Keratinocyte (primary cell): ENCODE measurements around the gene TRAPPC3L.

ENCODE experiments used
- CTCF ChIP-seq, 3 experiments: IDR thresholded peaks in 1 of 3; conservative IDR thresholded peaks in 1 of 3; optimal IDR thresholded peaks in 1 of 3; 2 replicates in 2 of 3; 3 replicates in 1 of 3; pipeline versions ENCODE3 to v1.5.1; 2011; ENCODE audit warnings: low read length in 3 of 3, mild to moderate bottlenecking in 3 of 3, moderate library complexity in 2 of 3, control low read depth in 1 of 3, inconsistent platforms in 1 of 3; ENCODE audit not compliant: insufficient read depth in 2 of 3; ENCODE audit errors: extremely low read depth in 1 of 3
- EZH2 ChIP-seq: IDR thresholded peaks from one replicate; pipeline ENCODE4 v1.6.1; 2012; ENCODE audit warnings: inconsistent platforms, mild to moderate bottlenecking, low read length, moderate library complexity

- no peak for TF ChIP-seq CTCF (optimal IDR thresholded peaks at IDR 0.05 in 1 of 3, IDR thresholded peaks at IDR 0.05 in 1 of 3, conservative IDR thresholded peaks at IDR 0.05 in 1 of 3; ENCODE audit: extremely low read depth in 1 of 3, insufficient read depth in 2 of 3, low read length in 3 of 3)
- TF ChIP-seq EZH2, result no peak
Observed at GRCh38 chr6:116476002-116476678, 69.3 kb downstream of the TRAPPC3L start.
